A549 (cell line): ENCODE measurements around the gene PLEKHF1. TPM values are rescaled to one million over a fixed set of nuclear protein-coding genes. Genes with fewer than 3 reads are reported as not detected.

Experiments
- ATAC-seq, 2 experiments: fragments of 200-7000 bp in 1 of 2; fragments of >200 bp in 1 of 2; cut with Nextera tagmentation in 1 of 2; cut with Tn5 transposase in 1 of 2; 3 replicates each; pipeline versions ENCODE4 v1.8.0 to v1.9.1; 2018 to 2020; ENCODE audit warnings: mild to moderate bottlenecking in 1 of 2, moderate library complexity in 1 of 2
- CTCF ChIA-PET: fragments of 300-600 bp; sonication (Branson Sonifier 250); formaldehyde crosslinking; extraction: SDS; loops from one replicate; lab custom pipeline; 2021; ENCODE audit warnings: antibody characterized with exemption, inconsistent platforms; lab: Yijun Ruan, JAX
- POLR2A ChIA-PET: fragments of 350-600 bp; formaldehyde crosslinking; extraction: SDS; loops from one replicate; lab custom pipeline; 2021; ENCODE audit warnings: antibody characterized with exemption, inconsistent platforms; lab: Yijun Ruan, JAX
- DNase-seq, 2 experiments: peaks; one replicate each; pipeline versions ENCODE4 v3.0.0 to v3.0.0-alpha.2; 2011 to 2016; ENCODE audit warnings: low read depth in 1 of 2, low spot score in 1 of 2
- FAIRE-seq: peaks from 2 replicates; lab custom pipeline; 2011; peaks lifted over from hg19 to GRCh38; lab: Jason Lieb, UNC
- H3K27ac ChIP-seq, 2 experiments: fragments of >200 bp; sonication (Bioruptor Twin); formaldehyde crosslinking; 3 replicates each; pipeline ENCODE4 v1.5.1; 2016 to 2017
- H3K4me1 ChIP-seq: fragments of >200 bp; sonication (Bioruptor Twin); formaldehyde crosslinking; 3 replicates; pipeline ENCODE4 v1.6.1; 2016
- H3K4me2 ChIP-seq: fragments of >200 bp; sonication (Bioruptor Twin); formaldehyde crosslinking; 3 replicates; pipeline ENCODE4 v1.6.1; 2016
- H3K4me3 ChIP-seq: fragments of >200 bp; sonication (Bioruptor Twin); formaldehyde crosslinking; 3 replicates; pipeline ENCODE4 v1.5.1; 2016
- H3K9me3 ChIP-seq: fragments of >200 bp; sonication (Bioruptor Twin); formaldehyde crosslinking; 3 replicates; pipeline ENCODE4 v1.6.1; 2016
- ATOH8 ChIP-seq: fragments of 250-450 bp; sonication (Bioruptor Pico); IDR thresholded peaks from 2 replicates; pipeline ENCODE4 v1.5.0; 2020; ENCODE audit warnings: low read depth, mild to moderate bottlenecking, moderate library complexity
- BHLHE40 ChIP-seq: IDR thresholded peaks from 2 replicates; pipeline ENCODE4 v1.6.1; 2012; ENCODE audit warnings: low read depth, low read length, inconsistent platforms
- CEBPB ChIP-seq, 2 experiments: fragments of >200 bp in 1 of 2; sonication (Bioruptor Twin) in 1 of 2; formaldehyde crosslinking in 1 of 2; IDR thresholded peaks; 2 replicates each; pipeline ENCODE4 v1.6.1; 2012 to 2016
- CHD4 ChIP-seq: fragments of 200-600 bp; sonication (generic); IDR thresholded peaks from 2 replicates; pipeline ENCODE4 v1.6.1; 2016; ENCODE audit warnings: antibody characterized with exemption, mild to moderate bottlenecking, borderline replicate concordance
- E2F6 ChIP-seq: IDR thresholded peaks from 2 replicates; pipeline ENCODE4 v1.6.1; 2012; ENCODE audit warnings: low read depth, borderline replicate concordance
- EHMT2 ChIP-seq: fragments of 200-600 bp; sonication (generic); IDR thresholded peaks from 2 replicates; pipeline ENCODE4 v1.6.1; 2016; ENCODE audit warnings: antibody characterized with exemption, low read depth, mild to moderate bottlenecking, moderate library complexity
- FOSB ChIP-seq: fragments of 250-450 bp; sonication (Bioruptor Pico); IDR thresholded peaks from 2 replicates; pipeline ENCODE4 v1.5.0; 2020; ENCODE audit warnings: mild to moderate bottlenecking, moderate library complexity
- FOSL2 ChIP-seq, 2 experiments: fragments of 450-650 bp in 1 of 2; fragments of >200 bp in 1 of 2; sonication (Bioruptor Twin) in 1 of 2; formaldehyde crosslinking; IDR thresholded peaks; 2 replicates each; pipeline versions ENCODE4 v1.5.0 to v1.6.1; 2016 to 2020; ENCODE audit warnings: mild to moderate bottlenecking in 1 of 2, moderate library complexity in 1 of 2
- HDAC2 ChIP-seq: fragments of 200-600 bp; sonication (generic); IDR thresholded peaks from 2 replicates; pipeline ENCODE4 v1.6.1; 2016
- HOXB5 ChIP-seq: fragments of 250-450 bp; sonication (Bioruptor Pico); IDR thresholded peaks from 2 replicates; pipeline ENCODE4 v1.5.0; 2020; ENCODE audit warnings: mild to moderate bottlenecking, moderate library complexity
- MYC ChIP-seq: IDR thresholded peaks from 2 replicates; pipeline ENCODE4 v1.6.1; 2012; ENCODE audit warnings: mild to moderate bottlenecking, inconsistent platforms, low read length, improper control_type of control experiment, borderline replicate concordance
- PHF8 ChIP-seq: fragments of 200-600 bp; sonication (generic); IDR thresholded peaks from 2 replicates; pipeline ENCODE4 v1.6.1; 2016; ENCODE audit warnings: low read depth, mild to moderate bottlenecking, antibody characterized with exemption, moderate library complexity, borderline replicate concordance
- RAD21 ChIP-seq, 2 experiments: fragments of >200 bp in 1 of 2; sonication (Bioruptor Twin) in 1 of 2; formaldehyde crosslinking in 1 of 2; IDR thresholded peaks in 1 of 2; conservative IDR thresholded peaks in 1 of 2; 2 replicates in 1 of 2; 3 replicates in 1 of 2; pipeline ENCODE4 v1.6.1; 2012 to 2018; ENCODE audit warnings: inconsistent platforms in 1 of 2
- SMC3 ChIP-seq: fragments of >200 bp; sonication (Bioruptor Twin); formaldehyde crosslinking; IDR thresholded peaks from 3 replicates; pipeline ENCODE4 v1.6.1; 2018; ENCODE audit warnings: inconsistent platforms
- SREBF2 ChIP-seq: fragments of 450-650 bp; IDR thresholded peaks from 2 replicates; pipeline ENCODE4 v1.6.1; 2014; ENCODE audit warnings: mild to moderate bottlenecking, moderate library complexity
- ZNF302 ChIP-seq: fragments of 250-450 bp; sonication (Bioruptor Pico); IDR thresholded peaks from 2 replicates; pipeline ENCODE4 v1.9.0; 2021; ENCODE audit warnings: inconsistent platforms, mild to moderate bottlenecking, moderate library complexity
- ZSCAN20 ChIP-seq: fragments of 250-450 bp; sonication (Bioruptor Pico); IDR thresholded peaks from 2 replicates; pipeline ENCODE4 v1.8.0; 2022; ENCODE audit warnings: mild to moderate bottlenecking, moderate library complexity
- WGBS: methylation state at CpG from one replicate; pipeline ENCODE4 v1.1.6; 2017; ENCODE audit errors: missing lambda C conversion rate; 5-methylcytosine and 5-hydroxymethylcytosine counted together
- polyA plus RNA-seq, 4 experiments: library from polyadenylated mRNA; depleted of rRNA in 3 of 4; stranded (reverse); fragments of >200 nt; fragmentation: RNase III in 1 of 4; extraction: RNeasy Plus Mini Kit Qiagen cat#74134 plus additional on column Dnase treatment in 1 of 4; gene quantifications; 2 replicates in 3 of 4; 3 replicates in 1 of 4; pipeline ENCODE4 v1.2.3, GENCODE V29; 2011 to 2017
- TF ChIP-seq, protein P1 (sequence below): fragments of 450-650 bp; IDR thresholded peaks from 2 replicates; pipeline ENCODE4 v1.6.1; 2014; ENCODE audit warnings: antibody characterized with exemption
- TF ChIP-seq, protein P2 (sequence below): fragments of 250-450 bp; sonication (Bioruptor Pico); IDR thresholded peaks from 2 replicates; pipeline ENCODE4 v1.5.0; 2021; ENCODE audit warnings: mild to moderate bottlenecking, moderate library complexity, borderline replicate concordance
- TF ChIP-seq, protein P3 (sequence below): fragments of >200 bp; sonication (Bioruptor Twin); formaldehyde crosslinking; IDR thresholded peaks from 3 replicates; pipeline ENCODE4 v1.5.1; 2016

PLEKHF1 gene
- polyA plus RNA-seq, 2 of the 4 experiments (the other 2 are of a cell fraction) = 2.1 to 4.1 TPM

- Histone ChIP-seq H3K9me3 (no peaks in the 10 kb centered on the region), H3K4me1 (no peaks in the 10 kb centered on the region), H3K4me2 (no peak overlapping the region), H3K27ac (no peak overlapping the region), H3K4me3 (no peak overlapping the region)
- FAIRE-seq (no peak), ATAC-seq (no peak), DNase-seq (no peak)
- no peak for TF ChIP-seq PHF8
- ChIA-PET CTCF (no interaction called here), POLR2A (interaction anchor here (1.5 kb wide), 1 partner anchor 38 kb away, joined by 5 read pairs; the partner anchor contains the start of gene POP4)
- 56% methylated on average over 6 of the region's 6 CpGs for WGBS
These were observed 21.1 kb upstream of the PLEKHF1 start for GRCh38 chr19:29644210-29644609.

DNA sequence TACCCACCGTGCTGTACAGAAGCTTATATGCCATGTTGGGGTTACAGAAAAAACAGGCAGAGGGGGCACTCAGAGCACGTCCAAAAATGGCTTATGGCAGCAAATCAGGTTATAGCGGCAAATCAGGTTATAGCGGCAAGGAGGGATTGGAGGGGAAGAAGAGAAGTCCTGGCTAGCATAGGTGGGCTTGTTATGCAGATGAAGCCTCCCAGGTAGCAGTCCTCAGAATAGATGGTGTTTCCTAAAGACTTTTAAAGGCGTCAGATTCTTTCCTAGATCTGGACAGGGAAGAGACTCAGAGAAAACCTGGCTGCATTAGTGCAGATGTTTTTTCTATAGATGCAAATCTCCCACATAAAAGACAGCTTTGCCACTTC lies 19.8 kb upstream of the PLEKHF1 start:
- DNase-seq = no peak
- no peak overlapping the region for H3K27ac ChIP-seq
- POLR2A ChIA-PET = interaction anchor here (1.5 kb wide), 1 partner anchor 39 kb away, joined by 5 read pairs; the partner anchor contains the start of gene POP4
- no peak for FAIRE-seq
- H3K4me2 ChIP-seq = no peak overlapping the region
- H3K4me1 ChIP-seq = no peaks in the 10 kb centered on the region
- ATAC-seq = peak; percentile 26 to 35; a peak in 3 of 6 replicates
- H3K9me3 ChIP-seq = no peaks in the 10 kb centered on the region
- CTCF ChIA-PET = interaction anchor here (0.7 to 4.3 kb wide), 4 partner anchors 24 to 757 kb away, joined by 3 to 43 read pairs (median 6); no protein-coding TSS in a partner anchor
- TF ChIP-seq CEBPB (IDR thresholded peaks at IDR 0.05) (no peak), SREBF2 (no peak), ATOH8 (CRISPR knock-in tag) (no peak), BHLHE40 (no peak), SMC3 (no peak), HOXB5 (CRISPR knock-in tag) (no peak), EHMT2 (no peak)
- TF ChIP-seq, protein P1, sequence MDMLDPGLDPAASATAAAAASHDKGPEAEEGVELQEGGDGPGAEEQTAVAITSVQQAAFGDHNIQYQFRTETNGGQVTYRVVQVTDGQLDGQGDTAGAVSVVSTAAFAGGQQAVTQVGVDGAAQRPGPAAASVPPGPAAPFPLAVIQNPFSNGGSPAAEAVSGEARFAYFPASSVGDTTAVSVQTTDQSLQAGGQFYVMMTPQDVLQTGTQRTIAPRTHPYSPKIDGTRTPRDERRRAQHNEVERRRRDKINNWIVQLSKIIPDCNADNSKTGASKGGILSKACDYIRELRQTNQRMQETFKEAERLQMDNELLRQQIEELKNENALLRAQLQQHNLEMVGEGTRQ = no peak
- 67% methylated on average over 5 of the region's 5 CpGs for WGBS
- H3K4me3 ChIP-seq = no peak overlapping the region

DNA sequence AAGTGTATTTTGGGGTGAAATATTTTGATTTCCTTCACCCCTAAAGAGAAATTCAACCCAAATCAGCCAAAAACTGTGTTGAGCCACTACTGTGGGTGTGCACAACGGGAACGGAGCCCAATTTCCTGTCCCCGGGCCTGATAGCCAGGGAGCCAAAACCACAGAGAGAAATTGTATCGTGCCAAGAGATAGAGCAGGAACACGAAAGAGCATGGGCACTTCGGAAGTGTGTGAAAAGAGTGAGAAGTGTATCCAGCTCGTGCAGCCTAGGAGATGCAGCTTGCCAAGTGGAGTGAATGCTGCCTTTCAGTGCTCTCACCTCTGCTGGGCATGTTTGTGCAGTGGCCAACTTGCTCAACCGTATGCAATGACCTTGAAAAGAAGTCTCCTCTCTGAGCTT lies 19.4 kb upstream of the PLEKHF1 start:
- DNase-seq (no peak), ATAC-seq (peak; percentile 32 to 48; a peak in 4 of 6 replicates), FAIRE-seq (peak; percentile 32)
- Histone ChIP-seq H3K27ac (no peak overlapping the region), H3K4me1 (no peaks in the 10 kb centered on the region), H3K9me3 (no peaks in the 10 kb centered on the region), H3K4me3 (no peak overlapping the region), H3K4me2 (no peak overlapping the region)
- 51% methylated on average over 8 of the region's 8 CpGs for WGBS
- CTCF ChIA-PET = interaction anchor here (0.8 to 4.3 kb wide), 3 partner anchors 23 to 71 kb away, joined by 3 to 43 read pairs (median 9); no protein-coding TSS in a partner anchor
- TF ChIP-seq ZNF302 (no peak), ZSCAN20 (no peak), HDAC2 (no peak), FOSB (no peak), FOSL2 (IDR thresholded peaks at IDR 0.05) (no peak), FOSL2 (CRISPR knock-in tag; IDR thresholded peaks at IDR 0.05) (no peak), MYC (no peak), RAD21 (conservative IDR thresholded peaks at IDR 0.05 in 1 of 2, IDR thresholded peaks at IDR 0.05 in 1 of 2) (no peak), ATOH8 (CRISPR knock-in tag) (no peak), E2F6 (no peak), CHD4 (no peak)
- TF ChIP-seq, protein P2, sequence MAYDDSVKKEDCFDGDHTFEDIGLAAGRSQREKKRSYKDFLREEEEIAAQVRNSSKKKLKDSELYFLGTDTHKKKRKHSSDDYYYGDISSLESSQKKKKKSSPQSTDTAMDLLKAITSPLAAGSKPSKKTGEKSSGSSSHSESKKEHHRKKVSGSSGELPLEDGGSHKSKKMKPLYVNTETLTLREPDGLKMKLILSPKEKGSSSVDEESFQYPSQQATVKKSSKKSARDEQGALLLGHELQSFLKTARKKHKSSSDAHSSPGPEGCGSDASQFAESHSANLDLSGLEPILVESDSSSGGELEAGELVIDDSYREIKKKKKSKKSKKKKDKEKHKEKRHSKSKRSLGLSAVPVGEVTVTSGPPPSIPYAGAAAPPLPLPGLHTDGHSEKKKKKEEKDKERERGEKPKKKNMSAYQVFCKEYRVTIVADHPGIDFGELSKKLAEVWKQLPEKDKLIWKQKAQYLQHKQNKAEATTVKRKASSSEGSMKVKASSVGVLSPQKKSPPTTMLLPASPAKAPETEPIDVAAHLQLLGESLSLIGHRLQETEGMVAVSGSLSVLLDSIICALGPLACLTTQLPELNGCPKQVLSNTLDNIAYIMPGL = no peak
- TF ChIP-seq, protein P3, sequence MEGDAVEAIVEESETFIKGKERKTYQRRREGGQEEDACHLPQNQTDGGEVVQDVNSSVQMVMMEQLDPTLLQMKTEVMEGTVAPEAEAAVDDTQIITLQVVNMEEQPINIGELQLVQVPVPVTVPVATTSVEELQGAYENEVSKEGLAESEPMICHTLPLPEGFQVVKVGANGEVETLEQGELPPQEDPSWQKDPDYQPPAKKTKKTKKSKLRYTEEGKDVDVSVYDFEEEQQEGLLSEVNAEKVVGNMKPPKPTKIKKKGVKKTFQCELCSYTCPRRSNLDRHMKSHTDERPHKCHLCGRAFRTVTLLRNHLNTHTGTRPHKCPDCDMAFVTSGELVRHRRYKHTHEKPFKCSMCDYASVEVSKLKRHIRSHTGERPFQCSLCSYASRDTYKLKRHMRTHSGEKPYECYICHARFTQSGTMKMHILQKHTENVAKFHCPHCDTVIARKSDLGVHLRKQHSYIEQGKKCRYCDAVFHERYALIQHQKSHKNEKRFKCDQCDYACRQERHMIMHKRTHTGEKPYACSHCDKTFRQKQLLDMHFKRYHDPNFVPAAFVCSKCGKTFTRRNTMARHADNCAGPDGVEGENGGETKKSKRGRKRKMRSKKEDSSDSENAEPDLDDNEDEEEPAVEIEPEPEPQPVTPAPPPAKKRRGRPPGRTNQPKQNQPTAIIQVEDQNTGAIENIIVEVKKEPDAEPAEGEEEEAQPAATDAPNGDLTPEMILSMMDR = no peak
- POLR2A ChIA-PET = no interaction called here
